ENCODE data around the gene GATAD1.

Gene GATAD1

DNA sequence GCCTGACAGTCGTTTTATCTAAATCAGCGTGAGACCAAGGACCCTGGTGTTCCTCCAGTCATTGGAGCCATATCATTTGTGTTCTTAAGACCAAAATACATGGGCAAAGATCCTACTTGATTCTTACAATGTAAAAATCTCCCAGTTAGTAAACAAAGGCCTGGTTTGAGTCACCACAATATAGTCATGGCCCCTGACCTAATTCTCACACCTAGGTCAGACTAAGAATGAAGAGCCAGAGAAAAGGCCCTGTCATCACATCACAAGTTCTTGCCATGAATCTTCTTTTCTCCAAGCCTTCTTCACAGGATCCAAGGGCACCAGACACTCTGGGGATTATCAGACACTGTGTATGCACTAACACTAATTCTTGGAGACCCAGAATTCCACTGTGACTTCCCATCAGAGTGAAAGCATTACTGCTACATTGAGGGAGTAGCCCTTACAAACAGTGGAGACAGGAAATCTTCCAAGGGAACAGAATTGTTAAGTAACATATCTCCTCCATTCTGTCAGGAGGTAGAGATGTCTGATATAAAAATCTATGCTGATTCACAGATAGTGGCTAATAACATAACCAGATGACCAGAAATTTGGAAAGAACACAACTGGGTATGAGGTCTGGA lies 38.1 kb downstream of the GATAD1 start:
- DNase-seq = no peak

DNA sequence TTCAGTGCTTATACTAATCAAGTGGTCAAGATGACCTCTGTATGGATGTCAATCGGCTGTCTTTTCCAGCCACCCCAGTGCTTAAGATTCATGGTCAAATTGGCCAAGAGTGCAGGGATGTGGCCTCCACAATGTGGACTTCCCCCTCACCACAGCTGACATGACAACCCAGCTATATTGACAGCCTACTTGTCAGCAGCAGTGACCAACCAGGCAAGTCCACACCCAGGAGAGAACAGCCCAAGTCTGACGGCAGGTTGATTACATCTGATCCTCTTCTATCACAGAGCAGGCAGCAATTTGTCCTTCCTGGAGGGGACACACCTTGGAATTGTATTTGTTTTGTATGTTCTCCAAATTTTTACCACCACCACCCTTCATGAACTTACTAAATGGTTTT lies 38.7 kb downstream of the GATAD1 start:
- DNase-seq = no peak

DNA sequence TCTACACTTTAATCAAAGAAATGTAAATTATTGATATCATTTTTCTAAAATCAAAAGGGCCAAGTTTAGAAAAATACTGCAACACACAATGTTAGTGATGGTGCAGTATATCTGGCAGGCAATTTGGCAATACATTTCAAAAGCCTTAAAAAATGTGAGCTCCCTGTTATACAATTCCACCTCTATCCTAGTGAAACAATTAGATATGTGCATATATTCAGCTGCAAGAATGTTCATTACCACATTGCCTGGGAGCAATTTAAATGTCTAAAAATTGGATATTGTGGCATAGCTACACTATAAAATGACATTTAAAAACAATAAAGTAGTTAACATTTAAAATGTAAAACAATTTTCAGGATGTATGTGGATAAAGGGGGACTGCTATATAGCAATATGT lies 40.5 kb downstream of the GATAD1 start:
- no peak for DNase-seq

DNA sequence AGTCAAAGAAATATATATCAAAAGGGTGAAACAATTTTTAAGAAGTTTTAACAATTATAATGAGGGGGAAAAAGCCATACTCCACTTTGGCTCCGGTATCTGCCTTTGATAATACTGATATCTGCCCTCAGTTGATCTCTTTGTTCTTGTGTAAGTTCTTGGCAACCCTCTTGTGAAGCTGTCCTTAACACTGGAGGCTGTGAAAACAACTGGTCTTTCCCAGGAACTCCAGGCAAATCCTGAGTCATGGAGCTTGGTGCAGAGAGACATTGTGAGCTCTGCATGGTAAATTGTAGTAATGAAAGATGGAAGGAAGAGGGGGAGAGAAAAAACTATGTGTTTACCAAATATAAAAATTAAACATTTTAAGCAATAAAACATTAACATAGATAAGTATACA lies 42.4 kb downstream of the GATAD1 start:
- DNase-seq = no peak

DNA sequence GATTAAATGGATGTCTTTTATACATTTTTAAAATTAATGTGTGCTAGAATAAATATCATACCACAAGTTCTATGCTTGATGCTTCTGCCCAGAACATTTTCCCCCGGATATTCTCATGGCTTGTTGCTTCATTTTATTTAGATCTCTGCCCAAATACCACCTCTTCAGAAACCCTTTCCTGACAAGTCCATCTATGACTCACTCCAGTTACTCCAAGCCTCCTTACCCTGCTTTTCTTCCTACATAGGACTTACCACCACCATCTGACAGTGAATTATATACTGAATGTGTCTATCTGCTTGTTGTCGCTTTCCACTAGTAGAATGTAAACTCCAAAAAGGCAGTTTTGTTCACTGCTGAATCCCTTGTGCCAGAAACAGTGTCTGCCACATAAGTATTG lies 49.6 kb downstream of the GATAD1 start:
- DNase-seq = no peak

DNA sequence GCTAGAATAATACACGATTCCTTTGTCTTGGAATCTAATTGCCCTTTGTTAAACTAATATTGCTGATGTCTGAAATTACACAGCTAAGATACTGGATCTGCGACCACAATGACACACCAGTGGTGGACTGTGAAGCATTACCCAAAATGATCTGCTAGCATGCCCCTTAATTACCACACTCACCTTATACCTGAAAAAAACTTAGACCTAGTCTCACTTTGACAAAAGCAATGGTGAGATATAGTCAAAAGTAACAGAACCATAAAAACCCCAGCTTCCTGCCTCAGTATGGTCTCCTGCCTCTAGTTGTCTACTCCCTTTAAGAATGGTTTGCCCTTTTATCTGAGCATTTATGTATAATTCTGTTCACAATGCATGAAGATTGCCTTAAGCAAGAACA lies 51.3 kb downstream of the GATAD1 start:
- no peak for DNase-seq

DNA sequence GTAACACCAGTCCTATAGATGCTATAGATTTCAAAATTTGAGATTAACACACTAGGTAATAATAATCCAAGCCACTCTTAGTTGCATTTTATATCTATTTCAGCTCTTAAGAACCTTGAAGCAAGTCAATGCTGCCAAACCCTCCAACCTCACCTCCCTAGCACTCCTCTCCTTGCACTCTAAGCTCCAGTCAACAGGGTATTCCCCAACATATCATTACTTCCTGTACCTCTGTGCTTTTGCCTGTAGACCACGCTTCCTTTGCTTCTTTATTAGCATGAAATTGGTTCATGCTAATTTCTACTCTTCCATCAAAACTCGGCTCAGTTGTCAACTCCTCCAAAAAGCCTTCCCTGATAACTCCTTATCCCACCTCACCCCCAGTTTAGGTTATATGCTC lies 56.5 kb downstream of the GATAD1 start:
- no peak for DNase-seq

DNA sequence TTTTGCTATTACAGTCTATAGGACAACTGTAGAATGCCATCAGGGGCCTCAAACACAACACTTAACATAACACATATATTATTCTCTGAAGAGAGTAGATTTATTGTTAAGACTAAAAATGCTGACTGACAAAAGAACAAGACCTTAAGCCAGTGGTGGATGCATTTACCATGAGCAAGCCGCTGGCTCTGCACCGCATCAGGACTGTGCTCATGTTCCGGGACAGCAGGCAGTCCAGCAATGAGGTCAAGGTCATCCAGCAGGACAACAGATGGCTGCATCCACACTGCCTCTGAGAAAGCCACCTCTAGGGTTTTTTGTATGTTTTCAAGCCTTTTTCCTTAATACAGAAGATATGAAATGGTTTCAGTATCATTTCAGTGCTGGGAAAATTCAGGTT lies 57.3 kb downstream of the GATAD1 start:
- DNase-seq = no peak

DNA sequence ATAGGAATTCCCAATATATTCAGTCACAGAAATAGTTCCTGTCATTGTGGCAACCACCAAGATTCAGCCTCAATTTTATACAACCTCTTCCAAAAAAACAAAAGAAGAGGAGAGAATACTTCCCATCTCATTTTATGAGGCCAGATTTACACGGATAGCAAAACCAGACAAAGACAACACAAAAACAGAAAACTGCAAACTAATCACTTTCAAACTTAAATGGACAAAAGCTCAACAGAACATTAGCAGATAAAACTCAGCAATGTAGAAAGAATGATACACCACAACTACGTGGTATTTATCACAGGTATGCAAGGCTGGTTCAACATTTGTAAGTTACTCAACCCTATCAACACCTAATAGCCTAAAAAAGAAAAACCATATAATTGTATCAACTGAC lies 59.1 kb downstream of the GATAD1 start:
- DNase-seq = no peak

DNA sequence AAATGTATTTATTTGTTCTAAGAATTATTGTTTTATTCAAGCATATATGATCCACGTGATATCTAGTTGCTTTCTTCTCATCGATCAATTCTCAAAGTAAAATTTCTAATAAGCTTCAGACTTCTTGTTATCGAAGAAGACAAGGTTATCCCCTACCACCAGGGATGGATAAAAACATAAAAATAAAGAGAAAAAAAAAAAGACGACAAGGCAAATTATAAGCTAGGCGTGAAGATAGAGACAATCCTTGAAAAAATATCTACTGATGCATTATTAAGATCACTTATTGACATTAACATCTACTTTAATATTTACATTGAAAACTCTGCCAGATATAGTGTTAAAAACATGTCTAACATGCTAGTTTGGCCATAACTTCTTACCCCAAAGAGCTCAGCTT lies 61.7 kb downstream of the GATAD1 start:
- DNase-seq = no peak

Data from activated T-cell treated with anti-CD3 and anti-CD28 coated beads, Interleukin-2, amount 50 U/mL, for 1 hour (primary cell).